T47D (cell line): ENCODE measurements around the gene TMEM81.

ENCODE experiments used
- DNase-seq, 2 experiments: peaks; one replicate each; pipeline versions ENCODE4 v3.0.0 to v3.0.0-alpha.2; 2011 to 2012; ENCODE audit warnings: low read depth in 1 of 2, low spot score in 1 of 2
- JUND ChIP-seq: IDR thresholded peaks from 2 replicates; pipeline ENCODE4 v1.6.1; 2012; ENCODE audit warnings: low read depth
- in situ Hi-C: cut with HindIII; loops from 2 replicates; pipeline ENCODE4 v1.10.0; 2016; ENCODE audit warnings: low sequenced_read_pairs, low pct_unique_long_range_greater_than_20kb

The TMEM81 gene

DNA sequence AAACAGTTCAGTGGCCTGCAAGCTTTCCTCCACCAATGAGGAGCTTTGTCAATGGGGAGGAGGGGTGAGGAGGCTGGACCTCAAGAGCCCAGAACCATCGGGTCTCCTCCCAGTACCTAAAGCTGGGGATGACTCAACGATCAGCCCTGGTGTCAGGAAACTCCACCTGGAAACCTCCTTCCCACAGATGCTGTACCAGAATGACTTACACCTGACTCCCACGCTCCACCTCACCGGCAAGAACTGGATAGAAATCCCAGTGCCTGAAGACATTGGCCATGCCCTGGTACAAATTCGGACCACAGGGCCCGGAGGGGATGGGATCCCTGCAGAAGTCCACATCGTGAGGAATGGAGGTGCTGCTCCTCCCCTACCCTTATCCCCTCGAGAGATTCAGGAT, 11.4 kb downstream of the TMEM81 start:
- no peak for TF ChIP-seq JUND
- no peak for DNase-seq
- in situ Hi-C loops: no loop called here

GRCh38 chr1:205072286-205072685, 12.0 kb downstream of the TMEM81 start:
- in situ Hi-C loops: no loop called here
- no peak for DNase-seq
- TF ChIP-seq JUND: no peak

- no peak for DNase-seq
- TF ChIP-seq JUND: no peak
- in situ Hi-C loops: no loop called here
Measured at GRCh38 chr1:205071801-205072200, 12.5 kb downstream of the TMEM81 start.

DNA sequence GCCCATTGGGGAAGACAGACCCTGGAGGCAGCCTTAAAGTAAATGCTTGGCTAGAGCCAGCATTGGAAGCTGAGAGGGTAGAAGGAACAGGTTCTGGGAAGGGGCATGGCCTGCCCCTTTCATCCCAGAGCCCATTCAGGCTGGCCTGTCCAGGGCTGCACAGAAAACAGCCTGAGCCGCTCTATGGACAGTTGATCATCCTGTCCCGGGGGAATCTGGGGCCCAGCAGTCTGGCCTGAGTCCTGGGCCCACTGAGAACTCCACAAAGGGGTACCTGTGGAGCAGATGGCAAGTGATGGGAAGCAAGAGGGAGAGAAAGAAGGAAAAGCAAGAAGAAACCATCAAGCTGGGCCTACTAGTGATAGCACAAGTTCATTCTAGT, 13.2 kb downstream of the TMEM81 start:
- in situ Hi-C loops: no loop called here
- no peak for DNase-seq
- TF ChIP-seq JUND: no peak

DNA sequence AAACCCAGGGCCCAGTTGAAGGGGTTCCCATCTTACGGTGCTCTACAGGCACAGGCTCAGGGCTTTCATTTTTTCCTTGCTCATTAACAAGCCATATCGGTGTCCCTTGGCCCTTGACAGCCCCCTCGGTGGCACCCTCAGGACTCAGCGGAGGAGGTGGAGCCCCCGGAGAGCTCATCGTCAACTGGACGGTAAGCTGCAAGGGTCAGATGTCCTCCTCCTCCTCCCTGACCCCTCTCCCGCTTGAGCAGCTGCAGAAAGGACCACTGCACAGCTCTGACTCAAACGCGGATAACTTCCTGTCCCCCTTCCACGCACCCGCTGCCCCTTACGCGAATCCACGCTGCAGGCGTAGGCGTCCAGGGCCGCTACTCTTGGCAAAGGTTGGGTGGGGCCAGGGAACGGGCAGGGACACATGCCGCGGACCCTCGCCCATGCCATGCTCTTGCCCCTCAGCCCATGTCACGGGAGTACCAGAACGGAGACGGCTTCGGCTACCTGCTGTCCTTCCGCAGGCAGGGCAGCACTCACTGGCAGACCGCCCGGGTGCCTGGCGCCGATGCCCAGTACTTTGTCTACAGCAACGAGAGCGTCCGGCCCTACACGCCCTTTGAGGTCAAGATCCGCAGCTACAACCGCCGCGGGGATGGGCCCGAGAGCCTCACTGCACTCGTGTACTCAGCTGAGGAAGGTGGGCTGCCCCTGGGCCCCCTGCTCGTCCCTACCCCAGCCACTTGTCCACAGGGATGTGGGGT, 14.7 kb downstream of the TMEM81 start:
- no peak for TF ChIP-seq JUND
- in situ Hi-C loops: no loop called here
- DNase-seq: no peak

DNA sequence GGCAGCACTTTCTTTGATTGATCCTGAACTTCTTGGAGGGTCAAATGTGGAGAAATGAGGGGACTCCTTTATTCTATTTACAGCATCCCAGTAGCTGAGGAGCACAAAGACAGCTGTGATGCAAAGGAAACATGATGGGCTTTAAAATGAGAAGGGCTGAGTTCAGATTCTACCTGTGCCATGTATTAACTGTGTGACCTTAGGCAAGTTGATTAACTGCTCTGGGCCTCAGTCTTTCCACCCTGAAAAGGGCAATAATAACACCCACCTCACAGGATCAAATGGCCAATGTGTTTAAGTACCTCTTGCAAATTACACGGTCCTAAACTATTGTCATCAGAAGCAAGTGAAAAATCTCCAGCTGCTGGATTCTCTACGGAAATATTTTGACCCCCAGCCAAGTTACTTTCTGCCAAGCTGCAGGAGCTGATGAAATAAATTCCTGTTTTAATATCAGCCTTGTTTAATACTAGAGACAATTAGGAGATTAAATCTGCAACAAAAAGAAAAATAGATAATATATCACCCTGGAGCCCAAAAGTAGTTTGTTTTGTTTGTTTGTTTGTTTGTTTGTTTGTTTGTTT, 15.7 kb downstream of the TMEM81 start:
- no peak for DNase-seq
- TF ChIP-seq JUND: no peak
- in situ Hi-C loops: no loop called here

- no peak for DNase-seq
- in situ Hi-C loops: no loop called here
- no peak for TF ChIP-seq JUND
Measured at GRCh38 chr1:205068001-205068400, 16.3 kb downstream of the TMEM81 start.

GRCh38 chr1:205067031-205067430, 17.2 kb downstream of the TMEM81 start:
- in situ Hi-C loops: no loop called here
- no peak for TF ChIP-seq JUND
- DNase-seq: no peak

DNA sequence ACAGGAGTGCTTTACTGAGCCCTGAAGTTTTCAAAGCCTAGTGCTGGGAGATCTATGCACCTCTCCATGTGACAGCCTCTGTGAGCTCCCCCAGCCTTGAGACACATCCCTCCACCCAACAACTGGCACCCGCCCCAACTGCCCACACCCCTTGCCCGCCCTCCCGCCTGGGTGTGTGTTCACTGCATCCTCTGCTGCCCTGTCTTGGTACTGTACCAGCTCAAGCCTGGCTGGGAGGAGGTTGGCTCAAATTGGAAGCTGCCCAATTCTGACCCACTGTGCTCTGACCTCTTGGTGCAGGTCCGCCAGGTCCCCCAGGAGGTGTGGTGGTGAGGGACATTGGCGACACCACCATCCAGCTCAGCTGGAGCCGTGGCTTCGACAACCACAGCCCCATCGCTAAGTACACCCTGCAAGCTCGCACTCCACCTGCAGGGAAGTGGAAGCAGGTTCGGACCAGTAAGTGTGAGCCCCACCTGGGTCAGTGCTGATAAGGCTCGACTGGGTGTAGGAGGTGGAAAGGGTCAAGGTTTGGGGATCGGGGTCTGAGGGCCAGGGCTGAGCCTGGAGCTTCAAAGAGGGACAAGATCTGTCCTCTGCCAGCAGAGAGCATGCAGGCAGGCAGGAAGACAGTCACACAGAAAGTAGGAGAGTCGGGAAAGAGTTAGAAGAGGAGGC, 18.0 kb downstream of the TMEM81 start:
- no peak for TF ChIP-seq JUND
- DNase-seq: peak in 1 of 2 experiments; percentile 23
- in situ Hi-C loops: no loop called here

DNA sequence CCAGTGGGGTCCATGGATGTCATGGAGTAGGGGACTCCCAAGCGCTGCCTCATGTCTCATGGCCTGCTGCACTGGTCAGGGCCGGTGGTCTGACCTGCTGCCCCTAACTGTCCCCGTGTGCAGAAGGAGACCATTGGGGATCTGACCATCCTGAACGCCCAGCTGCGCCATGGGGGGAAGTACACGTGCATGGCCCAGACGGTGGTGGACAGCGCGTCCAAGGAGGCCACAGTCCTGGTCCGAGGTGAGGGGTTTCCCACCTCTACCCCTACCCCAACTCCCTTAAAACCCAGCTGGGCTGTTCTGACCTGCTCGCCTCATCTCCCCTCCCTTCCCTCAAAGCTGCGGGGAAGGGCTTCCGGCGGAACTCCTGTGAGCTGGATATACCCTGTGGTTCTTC, 18.6 kb downstream of the TMEM81 start:
- no peak for TF ChIP-seq JUND
- DNase-seq: no peak
- in situ Hi-C loops: no loop called here

- no peak for DNase-seq
- in situ Hi-C loops: no loop called here
- no peak for TF ChIP-seq JUND
Measured at GRCh38 chr1:205064741-205065316, 19.4 kb downstream of the TMEM81 start.

GRCh38 chr1:205064301-205064700, 20.0 kb downstream of the TMEM81 start:
- DNase-seq: no peak
- TF ChIP-seq JUND: no peak
- in situ Hi-C loops: no loop called here

DNA sequence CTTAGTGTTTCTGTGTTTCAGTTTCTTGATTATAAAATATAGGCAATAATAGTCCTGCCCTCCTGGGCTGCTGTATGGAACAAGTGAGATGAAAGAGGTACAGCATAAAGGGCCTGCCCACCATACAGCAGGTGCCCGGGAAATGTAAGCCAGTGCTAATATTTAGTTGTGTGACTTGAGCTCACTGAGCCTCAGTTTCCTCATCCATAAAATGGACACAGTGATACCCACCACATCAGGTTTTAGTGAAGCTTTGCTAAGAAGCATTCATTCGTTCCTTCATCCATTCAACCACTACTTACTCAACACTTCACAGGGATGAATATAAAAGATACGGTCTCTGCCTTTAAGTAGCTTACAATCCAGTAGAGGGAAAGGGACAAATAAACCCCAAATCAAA, 21.4 kb downstream of the TMEM81 start:
- no peak for DNase-seq
- in situ Hi-C loops: no loop called here
- TF ChIP-seq JUND: no peak

GRCh38 chr1:205062319-205062718, 21.9 kb downstream of the TMEM81 start:
- in situ Hi-C loops: no loop called here
- DNase-seq: no peak
- TF ChIP-seq JUND: no peak
